GM21529 (cell line): ENCODE measurements around the gene EIF1.
"Not testable (repeated sequence)": the region's sequence is repeated elsewhere in the genome, so short reads cannot be mapped to it uniquely, and the experiment has no call there.

ENCODE experiments used
- ATAC-seq: cut with Tn5 transposase; IDR thresholded peaks from one replicate; pipeline ENCODE4 v1.9.1; 2021; ENCODE audit not compliant: unreplicated experiment

Gene EIF1

DNA sequence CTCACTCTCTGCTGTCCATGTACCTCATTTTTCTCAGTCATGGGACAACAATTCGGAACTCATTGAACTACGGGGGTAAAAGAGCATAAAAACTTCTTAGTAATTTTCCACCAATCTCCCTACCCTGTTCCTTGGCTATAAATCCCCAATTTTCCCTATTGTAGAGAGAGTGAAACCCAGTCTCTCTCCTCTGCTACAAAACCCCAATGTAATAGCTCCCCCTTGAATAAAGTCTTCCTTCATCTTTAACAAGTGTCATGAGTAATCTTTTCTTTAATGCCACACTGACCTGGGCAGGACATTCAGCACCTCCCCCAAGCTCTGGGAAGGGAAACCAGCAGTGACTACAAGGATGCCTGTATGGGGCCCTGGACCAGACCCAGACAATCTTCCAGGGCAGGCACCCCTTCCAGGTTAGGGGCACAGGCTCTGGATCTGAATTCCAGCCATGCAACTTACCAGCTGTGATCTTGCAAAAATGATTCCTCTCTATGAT is 10.2 kb upstream of the EIF1 start:
- ATAC-seq: peak; percentile 19

DNA sequence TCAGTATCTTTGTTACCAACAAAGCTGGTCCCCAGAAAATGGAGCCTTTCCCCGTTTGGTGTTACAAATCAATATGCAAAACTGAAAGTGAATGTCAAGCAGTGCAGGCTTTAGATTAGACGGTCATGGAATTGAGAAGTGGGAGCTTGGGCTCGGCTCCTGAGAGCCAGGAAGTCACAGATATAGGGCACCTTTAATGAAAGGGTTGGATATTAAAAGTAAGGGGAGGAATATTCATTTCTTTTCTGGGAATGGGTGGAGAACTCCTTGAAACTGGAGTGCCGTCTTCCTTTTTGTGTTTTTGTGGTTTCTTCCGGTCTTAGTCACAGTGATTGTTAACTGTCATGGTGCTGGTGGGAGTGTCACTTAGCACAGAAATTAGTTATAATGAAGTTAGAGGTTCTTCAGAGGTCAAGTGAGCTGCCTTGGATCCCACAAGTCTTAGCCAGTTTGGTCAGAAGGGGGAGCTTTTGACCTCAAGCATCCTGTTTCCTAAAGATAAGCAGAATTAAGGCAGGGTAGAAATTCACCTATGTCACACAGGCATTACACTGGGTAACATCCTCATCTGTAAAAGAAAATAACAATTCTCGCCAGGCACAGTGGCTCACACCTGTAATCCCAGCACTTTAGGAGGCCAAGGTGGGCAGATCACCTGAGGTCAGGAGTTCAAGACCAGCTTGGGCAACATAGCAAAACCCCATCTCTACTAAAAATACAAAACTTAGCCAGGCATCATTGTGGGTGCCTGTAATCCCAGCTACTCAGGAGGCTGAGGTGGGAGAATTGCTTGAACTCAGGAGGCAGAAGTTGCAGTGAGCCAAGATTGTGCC is 9.6 kb upstream of the EIF1 start:
- ATAC-seq: peak; percentile 66

DNA sequence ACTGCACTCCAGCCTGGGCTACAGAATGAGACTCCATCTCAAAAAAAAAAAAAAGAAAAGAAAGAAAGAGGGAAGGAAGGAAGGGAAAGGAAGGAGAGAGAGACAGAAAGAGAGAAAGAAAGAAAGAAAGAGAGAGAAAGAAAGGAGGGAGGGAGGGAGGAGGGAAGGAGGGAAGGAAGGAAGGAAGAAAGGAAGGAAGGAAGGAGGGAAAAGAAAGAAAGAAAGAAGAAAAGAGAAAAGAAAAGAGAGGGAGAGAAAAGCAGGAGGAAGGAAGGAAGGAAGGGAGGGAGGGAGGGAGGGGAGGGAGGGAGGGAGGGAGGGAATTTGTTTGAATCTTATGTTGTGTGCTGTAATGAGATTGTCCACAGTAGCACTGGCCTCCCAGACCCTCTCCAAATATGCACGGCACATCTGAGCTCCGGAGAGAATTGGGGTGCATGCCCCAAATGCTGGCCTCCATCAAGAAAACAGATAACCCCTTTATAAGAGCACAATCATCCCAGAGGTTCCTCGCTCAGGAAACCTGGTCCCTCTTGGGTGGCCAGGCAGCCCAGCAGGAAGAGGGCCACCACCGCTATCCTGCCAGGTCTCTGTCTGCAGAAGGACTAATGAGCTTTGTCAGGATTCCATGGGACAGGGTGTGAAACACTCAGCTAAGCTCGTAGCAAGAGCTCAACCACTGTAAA is 8.8 kb upstream of the EIF1 start:
- no peak for ATAC-seq

DNA sequence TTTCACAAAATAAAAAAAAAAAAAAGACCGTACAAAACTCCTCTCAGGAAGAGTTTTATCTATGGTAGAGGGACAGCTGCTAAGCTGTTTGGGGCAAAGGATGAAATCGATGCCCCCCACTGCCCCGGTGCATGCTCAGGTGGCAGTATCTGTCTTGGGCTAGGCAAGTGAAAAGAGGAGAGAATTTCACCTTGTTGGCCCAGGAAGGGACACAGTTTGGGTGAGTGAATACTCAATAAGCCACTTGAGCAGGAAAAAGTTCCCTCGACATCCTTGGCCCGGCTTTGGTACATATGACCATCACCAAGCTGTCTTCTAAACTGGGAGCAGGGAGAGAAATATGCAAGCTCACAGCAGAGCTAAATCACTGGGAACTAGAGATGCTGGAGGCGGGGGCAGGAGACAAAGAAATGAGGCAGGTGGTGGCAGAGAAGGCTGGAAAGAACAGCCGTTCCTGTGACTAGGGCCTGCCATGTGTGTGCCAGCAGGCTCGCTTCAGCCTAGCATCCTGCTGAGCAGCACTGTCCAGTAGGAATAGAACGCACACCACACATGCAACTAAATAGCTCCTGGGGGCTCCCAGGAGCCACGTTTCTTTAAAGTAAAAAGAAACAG is 8.2 kb upstream of the EIF1 start:
- ATAC-seq: no peak

DNA sequence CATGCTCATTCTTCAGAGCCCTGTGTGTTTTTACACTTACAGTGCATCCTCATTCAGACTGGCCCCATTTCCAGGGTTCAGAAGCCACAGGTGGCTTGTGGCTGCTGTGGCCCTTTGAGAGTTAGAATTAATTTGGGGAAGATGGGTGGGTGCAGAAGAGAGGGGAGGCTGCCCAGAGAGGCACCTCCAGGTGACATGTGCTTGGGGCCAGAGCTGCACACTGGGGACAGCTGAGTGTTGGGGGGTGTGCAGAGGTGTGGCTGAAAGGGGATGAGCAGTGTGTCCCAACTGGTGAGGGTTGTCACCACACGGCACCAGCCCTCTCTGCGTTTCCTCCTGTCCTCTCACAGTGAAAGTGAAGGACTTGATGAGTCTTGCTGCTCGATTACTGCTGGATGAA is 6.9 kb upstream of the EIF1 start:
- no peak for ATAC-seq

DNA sequence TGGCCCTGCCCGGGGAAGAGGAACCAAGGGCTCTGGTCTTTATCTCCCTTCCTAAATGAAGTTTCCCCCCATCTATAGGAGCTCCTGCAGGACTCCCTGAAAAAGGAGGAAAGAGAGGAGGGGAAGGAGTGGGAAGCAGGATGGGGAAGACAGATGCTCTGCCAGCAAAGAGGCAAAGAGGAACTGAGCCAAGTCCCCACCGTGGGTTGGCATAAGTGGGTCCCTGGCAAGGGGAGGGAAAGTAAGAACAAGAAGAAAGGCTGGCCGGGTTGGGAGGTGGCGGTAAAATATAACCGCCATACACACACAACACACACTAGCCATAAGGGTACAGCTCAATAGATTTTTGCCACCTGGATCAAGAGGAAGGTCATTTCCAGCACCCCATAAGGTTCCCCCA is 6.1 kb upstream of the EIF1 start:
- no peak for ATAC-seq

DNA sequence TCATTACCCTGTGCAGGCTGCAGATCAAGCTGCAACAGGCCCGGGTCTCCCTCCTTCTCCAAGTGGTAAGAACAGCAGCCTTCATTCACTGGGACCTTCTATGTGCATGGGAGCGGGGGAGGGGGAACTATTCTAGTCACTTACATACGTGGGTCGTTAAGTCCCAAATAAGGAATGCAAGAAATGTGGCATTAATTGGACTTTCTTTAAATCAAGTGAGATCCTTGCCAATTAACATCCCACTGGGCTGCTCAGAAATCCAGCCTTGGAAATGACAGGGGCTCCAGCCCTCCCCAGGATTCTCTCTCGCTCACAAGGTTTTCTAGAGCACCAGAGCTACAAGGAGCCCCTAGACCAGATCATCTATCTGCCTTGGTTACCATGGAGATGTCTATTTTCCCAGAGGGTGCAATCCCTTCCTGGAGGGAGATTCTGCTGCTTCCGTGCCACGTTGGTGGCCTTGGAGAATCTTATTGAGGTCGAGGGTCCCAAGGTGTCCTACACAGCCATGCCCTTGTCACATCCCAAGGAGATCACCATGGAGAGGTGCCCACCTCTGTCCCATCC is 5.2 kb upstream of the EIF1 start:
- ATAC-seq: no peak

DNA sequence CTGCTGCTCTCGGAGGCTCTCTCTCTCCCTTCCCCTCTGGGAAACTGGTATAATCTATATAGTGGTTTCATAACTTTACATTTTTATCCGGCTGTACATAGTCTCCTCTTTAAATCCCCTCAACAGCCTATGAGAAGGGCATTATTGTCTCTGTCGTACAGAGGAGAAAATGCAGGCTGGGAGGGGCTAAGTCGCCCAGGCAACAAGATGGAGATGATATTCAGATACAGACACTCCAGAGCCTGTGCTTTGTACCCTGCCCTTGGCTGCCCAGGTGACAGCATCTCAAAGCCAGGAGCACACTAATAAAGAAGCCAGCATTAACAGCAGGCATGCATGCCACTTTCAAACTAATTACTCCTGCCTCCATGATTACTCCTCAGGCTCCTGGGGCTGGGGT is 4.7 kb upstream of the EIF1 start:
- no peak for ATAC-seq

DNA sequence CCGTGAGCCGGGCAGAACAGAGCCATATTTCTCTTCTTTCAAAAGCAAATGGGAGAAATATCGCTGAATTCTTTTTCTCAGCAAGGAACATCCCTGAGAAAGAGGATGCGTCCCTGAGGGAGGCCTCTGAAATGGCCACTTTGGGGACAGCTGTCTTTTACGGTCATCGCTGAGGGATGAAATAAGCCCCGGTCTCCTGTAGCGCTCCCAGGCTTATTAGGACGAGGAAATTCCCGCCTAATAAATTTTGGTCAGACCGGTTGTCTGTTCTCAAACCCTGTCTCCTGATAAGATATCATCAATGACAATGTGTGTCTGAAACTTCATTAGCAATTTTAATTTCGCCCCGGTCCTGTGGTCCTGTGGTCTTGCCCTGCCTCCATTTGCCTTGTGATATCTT is 2.9 kb upstream of the EIF1 start:
- ATAC-seq: not testable (repeated sequence)

DNA sequence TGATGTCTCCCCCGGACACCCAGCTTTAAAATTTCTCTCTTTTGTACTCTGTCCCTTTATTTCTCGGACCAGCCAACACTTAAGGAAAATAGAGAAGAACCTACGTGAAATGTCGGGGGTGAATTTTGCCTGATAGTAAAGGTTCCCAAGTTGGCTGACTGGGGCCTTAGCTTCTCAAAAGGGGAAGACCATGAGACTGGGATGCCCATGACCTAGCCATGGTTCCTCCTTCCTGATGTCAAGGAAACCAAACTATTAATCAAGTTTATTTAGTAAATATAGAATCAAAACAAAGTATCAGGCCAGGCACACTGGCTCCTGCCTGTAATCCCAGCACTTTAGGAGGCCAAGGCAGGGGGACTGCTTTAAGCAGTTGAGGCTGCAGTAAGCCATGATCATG is 2.4 kb upstream of the EIF1 start:
- ATAC-seq: no peak

DNA sequence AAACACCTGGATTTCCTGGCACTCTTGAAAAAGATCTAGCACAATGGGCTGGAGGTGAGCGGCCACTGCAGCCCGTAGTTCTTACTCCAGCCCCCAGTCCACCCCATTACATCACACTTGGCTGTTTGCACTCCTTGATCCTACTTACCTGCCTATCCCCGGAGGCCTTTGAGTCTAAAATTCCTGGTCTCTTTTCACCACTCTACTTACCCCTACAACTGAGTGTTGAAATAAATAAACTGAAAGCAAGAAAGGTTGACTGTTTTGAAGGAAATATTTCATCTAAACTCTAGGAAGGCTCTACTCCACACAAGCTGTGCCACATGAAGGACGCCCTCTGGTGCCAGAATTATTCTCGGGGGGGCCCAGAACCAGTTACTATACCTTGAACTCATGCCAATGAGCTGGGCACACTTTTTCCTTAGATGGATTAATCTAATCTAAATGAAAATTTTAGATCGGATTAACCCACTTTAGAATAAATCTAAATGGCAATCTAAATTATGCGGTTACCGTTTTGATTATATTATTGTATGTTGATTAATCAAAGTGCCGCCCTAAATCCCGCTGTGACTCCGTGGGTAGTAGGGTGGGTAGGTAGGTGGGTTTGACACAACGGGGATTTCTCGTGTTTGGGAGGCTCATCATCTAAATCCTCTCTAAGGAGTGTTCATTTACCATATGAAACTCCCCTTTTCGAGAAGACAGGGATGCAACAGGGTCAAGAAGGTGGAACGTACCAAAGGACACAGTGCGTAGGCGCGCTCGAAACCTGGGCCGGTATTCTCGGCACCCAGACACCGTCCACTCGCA is 651 bp upstream of the EIF1 start:
- no peak for ATAC-seq

DNA sequence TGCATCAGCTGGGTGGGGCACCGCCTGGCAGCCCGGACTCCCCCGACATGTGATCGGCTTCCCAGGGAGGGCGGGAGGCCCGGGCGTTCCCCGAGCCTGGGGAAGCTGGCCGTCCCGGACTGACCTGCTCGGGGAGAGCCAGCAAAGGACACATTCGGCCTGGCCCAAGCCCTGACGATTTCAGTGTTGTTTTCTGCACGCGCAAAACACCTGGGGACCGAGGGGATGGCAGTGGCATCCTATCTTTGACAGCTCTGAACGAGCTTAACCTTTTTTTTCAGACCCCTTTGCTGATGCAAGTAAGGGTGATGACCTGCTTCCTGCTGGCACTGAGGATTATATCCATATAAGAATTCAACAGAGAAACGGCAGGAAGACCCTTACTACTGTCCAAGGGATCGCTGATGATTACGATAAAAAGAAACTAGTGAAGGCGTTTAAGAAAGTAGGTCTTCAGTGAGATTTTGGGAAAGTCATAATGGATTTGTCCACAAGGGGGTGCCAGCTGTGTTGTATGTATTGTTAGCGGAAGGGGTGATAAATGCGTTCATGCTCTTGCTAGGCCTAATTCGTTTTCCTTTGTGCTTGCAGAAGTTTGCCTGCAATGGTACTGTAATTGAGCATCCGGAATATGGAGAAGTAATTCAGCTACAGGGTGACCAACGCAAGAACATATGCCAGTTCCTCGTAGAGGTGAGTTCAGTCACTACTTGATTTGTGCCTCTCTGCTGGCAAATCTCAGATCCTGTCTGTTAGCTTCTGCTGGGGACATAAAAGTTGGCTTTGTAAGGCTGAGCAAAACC is 1.0 kb downstream of the EIF1 start:
- no peak for ATAC-seq

DNA sequence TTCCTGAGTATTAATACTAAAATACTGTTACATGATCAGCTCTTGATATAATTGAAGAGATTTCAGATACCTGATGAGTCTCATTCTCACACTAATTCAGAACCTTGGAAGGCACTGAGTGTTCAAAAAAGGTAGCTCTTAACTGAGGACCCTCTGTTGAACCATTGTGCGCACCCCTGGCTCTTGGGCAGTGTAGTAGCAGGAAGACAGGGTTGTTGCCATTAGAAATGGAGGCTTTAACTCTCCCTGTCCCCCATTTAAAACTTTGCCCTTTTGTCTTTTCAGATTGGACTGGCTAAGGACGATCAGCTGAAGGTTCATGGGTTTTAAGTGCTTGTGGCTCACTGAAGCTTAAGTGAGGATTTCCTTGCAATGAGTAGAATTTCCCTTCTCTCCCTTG is 1.8 kb downstream of the EIF1 start:
- ATAC-seq: no peak

DNA sequence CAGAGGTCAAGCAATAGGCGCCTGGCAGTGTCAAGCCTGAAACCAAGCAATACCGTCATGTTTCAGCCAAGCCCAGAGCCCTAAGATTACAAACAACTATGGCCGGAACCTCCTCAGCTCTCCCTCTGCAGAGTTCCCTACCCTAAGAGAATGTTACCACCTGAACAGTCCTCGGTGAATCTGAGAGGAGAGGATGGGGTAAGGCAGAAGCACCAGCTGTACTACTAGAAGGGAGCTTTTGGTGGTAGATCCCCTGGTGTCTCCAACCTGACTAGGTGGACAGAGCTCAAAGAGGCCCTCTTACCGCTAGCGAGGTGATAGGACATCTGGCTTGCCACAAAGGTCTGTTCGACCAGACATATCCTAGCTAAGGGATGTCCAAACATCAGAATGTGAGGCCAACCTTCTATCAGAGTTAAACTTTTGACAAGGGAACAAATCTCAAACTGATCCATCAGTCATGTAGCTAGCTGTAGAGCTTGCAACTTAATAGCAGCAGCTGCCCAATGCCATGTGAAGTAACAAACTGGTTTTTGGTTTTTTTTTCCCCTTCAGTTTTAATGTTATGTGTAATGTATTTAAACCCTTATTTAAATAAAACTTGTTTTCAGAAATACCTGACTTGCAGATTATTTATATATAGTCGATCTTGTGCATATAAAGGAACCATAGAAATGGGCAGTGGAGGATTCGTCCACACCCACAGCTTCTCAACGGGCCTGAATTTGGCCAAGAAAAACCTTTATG is 2.5 kb downstream of the EIF1 start:
- ATAC-seq: no peak

DNA sequence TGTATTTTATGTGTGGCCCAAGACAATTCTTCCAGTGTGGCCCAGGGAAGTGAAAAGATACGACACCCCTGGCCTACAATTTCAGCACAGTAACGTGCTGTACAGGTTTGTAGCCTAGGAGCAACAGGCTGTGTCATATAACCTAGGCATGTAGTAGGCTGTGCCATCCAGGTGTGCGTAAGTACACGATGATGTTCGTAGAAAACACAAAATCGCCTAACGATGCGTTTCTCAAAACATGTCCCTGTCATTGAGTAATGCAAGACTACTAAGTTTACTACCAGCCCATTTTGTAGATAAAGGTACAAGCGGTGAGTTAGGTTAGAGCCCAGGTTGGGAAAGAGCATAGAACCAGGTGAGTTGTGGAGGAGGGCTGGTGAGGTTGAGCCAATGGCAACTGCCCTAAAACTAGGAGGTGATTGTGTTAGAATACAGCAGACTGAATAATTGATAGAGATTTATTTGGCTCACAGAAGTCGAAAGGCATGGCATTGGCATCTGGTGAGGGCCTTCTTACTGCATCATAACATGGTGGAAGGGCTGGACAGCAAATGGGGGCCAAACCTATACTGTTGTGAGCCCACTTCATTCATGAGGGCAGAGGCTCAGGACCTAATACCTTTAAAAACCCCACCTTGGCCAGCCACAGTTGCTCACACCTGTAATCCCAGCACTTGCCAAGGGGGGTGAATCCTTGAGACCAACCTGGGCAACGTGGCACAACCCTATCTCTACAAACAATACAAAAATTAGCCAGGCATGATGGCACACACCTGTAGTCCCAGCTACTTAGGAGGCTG is 4.2 kb downstream of the EIF1 start:
- no peak for ATAC-seq

DNA sequence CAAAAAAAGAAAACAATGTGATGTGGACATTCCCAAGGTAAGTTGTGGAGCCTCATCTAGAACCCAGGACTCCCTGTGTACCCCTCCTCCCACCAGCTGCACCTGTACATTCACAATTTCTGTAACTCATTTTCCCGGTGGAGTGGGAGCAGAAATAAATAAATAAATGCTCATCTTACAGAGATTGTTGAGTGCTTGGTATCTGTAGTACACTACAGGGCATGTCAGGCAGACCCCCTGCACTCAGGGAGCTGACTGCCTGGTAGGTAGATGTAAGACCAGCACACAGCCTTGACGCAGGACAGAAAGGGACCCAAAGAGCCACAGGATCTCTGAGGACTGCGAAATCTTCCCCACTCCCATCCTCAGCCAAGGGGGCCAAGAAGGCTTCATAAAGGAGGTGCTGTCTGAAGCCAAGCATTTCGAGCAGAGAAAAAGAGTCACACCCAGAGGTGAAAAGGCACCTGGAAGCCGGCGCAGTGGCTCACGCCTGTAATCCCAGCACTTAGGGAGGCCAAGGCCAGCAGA is 6.5 kb downstream of the EIF1 start:
- ATAC-seq: no peak

DNA sequence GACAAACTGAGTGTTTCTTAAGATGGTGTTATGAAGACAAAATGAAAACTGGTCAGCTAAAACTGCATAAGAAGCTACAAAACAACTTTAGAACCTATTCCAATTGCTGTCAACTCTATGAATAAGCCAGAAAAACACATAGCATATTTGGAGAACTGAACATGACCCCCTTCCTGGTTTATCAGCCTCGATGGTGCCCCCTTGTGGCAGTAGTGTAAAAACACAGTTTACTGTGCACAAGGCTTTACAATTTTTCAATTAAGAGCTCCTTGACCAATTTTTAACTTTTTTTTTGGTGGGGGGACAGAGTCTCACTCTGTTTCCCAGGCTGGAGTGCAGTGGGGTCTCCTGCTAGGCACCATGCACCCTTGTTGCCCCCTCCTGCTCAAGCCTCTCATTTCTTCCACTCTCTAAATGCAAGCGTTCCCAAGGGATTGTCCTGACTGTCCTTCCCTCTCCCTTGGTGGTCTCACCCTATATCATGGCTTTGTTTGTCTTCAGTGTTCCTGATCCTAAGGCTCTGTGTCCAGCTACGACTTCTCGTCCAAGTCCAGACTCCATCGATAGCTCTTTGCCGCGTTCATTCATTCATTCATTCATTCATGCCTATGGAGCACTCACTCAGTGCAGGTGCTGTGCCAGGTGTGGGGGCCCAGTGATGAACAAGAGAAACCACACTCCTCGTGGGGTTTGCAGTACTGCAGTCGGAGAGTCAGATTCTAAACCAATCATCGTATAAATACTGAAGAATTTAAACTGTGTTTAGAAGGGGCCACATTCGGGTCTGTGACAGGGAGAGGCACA is 7.5 kb downstream of the EIF1 start:
- ATAC-seq: no peak
